ENCODE measurements around the gene THEMIS2.
A peak's percentile ranks its signal among the peaks of the same experiment; 100 is the strongest.

- TF ChIP-seq MAX (IDR thresholded peaks at IDR 0.05) (peak; percentile 90), YY1 (IDR thresholded peaks at IDR 0.05; ENCODE audit: low read depth) (0 out of 2 replicates have a peak, but pooled peaks have one; percentile 42)
Measured at GRCh38 chr1:27934818-27935549, 62.6 kb downstream of the THEMIS2 start, which contains the start of gene SMPDL3B.

Data from Ishikawa (cell line).